Ascending aorta (tissue), 2 donors: ENCODE data around the gene PEX16. TPM values are rescaled to one million over a fixed set of nuclear protein-coding genes. Genes with fewer than 3 reads are reported as not detected.

Experiments
- DNase-seq, 2 donors: peaks; one replicate each; pipeline ENCODE4 v3.0.0-alpha.2; 2019; ENCODE audit warnings: low spot score in 2 of 2
- H3K27ac ChIP-seq, 2 donors: fragments of 200-600 bp; sonication (generic); one replicate each; pipeline ENCODE4 v1.5.1; 2016 to 2017; ENCODE audit warnings: mild to moderate bottlenecking in 1 of 2
- H3K27me3 ChIP-seq: fragments of 200-600 bp; sonication (generic); one replicate; pipeline ENCODE4 v1.5.1; 2017
- H3K36me3 ChIP-seq, 2 donors: fragments of 200-600 bp; sonication (generic); one replicate each; pipeline ENCODE4 v1.5.1; 2016
- H3K4me1 ChIP-seq, 2 donors: fragments of 200-600 bp; sonication (generic); one replicate each; pipeline ENCODE4 v1.5.1; 2016 to 2017; ENCODE audit warnings: mild to moderate bottlenecking in 1 of 2
- H3K4me3 ChIP-seq, 2 donors: fragments of 200-600 bp; sonication (generic); one replicate each; pipeline ENCODE4 v1.5.1; 2016 to 2017; ENCODE audit warnings: mild to moderate bottlenecking in 1 of 2
- H3K9me3 ChIP-seq, 2 donors: fragments of 200-600 bp; sonication (generic); one replicate each; pipeline ENCODE4 v1.5.1; 2016
- CTCF ChIP-seq, 3 experiments: fragments of 200-600 bp in 2 of 3; fragments of 450-650 bp in 1 of 3; sonication (generic) in 2 of 3; IDR thresholded peaks; one replicate each; pipeline ENCODE4 v1.5.1; 2016 to 2019; ENCODE audit warnings: antibody characterized with exemption in 3 of 3, mild to moderate bottlenecking in 1 of 3, moderate library complexity in 1 of 3
- intact Hi-C: fragments of 100-400 bp; cut with DNase I; formaldehyde crosslinking; loops from one replicate; pipeline ENCODE4 v1.15.1; 2023
- total RNA-seq: library from RNA; depleted of rRNA; stranded (reverse); fragments of >200 nt; gene quantifications from one replicate; pipeline ENCODE4 v1.1.0, GENCODE V29; 2016

Gene PEX16
- total RNA-seq, 1 donor from 2014 or later = 77.9 TPM

GRCh38 chr11:45886816-45887520, 30.7 kb downstream of the PEX16 start:
- no peak overlapping the region for H3K4me3 ChIP-seq
- no peaks in the 10 kb centered on the region for H3K27me3 ChIP-seq
- intact Hi-C loops = no loop called here
- H3K9me3 ChIP-seq = no peaks in the 10 kb centered on the region
- H3K4me1 ChIP-seq = peaks cover 0 to 6% of the 10 kb centered on the region in 2 donors
- DNase-seq = no peak
- H3K27ac ChIP-seq = no peak overlapping the region
- H3K36me3 ChIP-seq = peaks cover 3 to 6% of the 10 kb centered on the region in 2 donors
- no peak for TF ChIP-seq CTCF (IDR thresholded peaks at IDR 0.05)

- no peaks in the 10 kb centered on the region for H3K27me3 ChIP-seq
- no peak for TF ChIP-seq CTCF (IDR thresholded peaks at IDR 0.05)
- no peaks in the 10 kb centered on the region for H3K9me3 ChIP-seq
- intact Hi-C loops = no loop called here
- no peak for DNase-seq
- H3K36me3 ChIP-seq = peaks cover 12 to 14% of the 10 kb centered on the region in 2 donors
- peak overlapping the region; percentile 57 to 72 for H3K4me3 ChIP-seq
- H3K27ac ChIP-seq = no peak overlapping the region
- peaks cover 0 to 6% of the 10 kb centered on the region in 2 donors for H3K4me1 ChIP-seq
These were observed 31.6 kb downstream of the PEX16 start for GRCh38 chr11:45885921-45886721.

GRCh38 chr11:45885274-45885920, 32.3 kb downstream of the PEX16 start, which contains the start of gene MAPK8IP1:
TSS of gene MAPK8IP1 (plus strand) at chr11:45885651. CDS start at chr11:45885821, 170 bp downstream.
- intact Hi-C loops = no loop called here
- Histone ChIP-seq H3K9me3 (no peaks in the 10 kb centered on the region), H3K4me1 (peaks cover 0 to 6% of the 10 kb centered on the region in 2 donors), H3K36me3 (peaks cover 19 to 21% of the 10 kb centered on the region in 2 donors), H3K27me3 (no peaks in the 10 kb centered on the region), H3K27ac (no peak within 1 kb of the TSS), H3K4me3 (peak within 1 kb of the TSS; percentile 57 to 72)
- TF ChIP-seq CTCF (IDR thresholded peaks at IDR 0.05) = no peak
- no peak for DNase-seq

GRCh38 chr11:45884596-45885185, 33.0 kb downstream of the PEX16 start:
- DNase-seq = no peak
- no peak for TF ChIP-seq CTCF (IDR thresholded peaks at IDR 0.05)
- Histone ChIP-seq H3K27ac (no peak overlapping the region), H3K4me1 (peaks cover 0 to 6% of the 10 kb centered on the region in 2 donors), H3K9me3 (no peaks in the 10 kb centered on the region), H3K36me3 (peaks cover 25 to 28% of the 10 kb centered on the region in 2 donors), H3K4me3 (peak overlapping the region; percentile 57 to 72), H3K27me3 (no peaks in the 10 kb centered on the region)
- intact Hi-C loops = no loop called here

- DNase-seq = no peak
- intact Hi-C loops = no loop called here
- no peak for TF ChIP-seq CTCF (IDR thresholded peaks at IDR 0.05)
- H3K4me3 ChIP-seq = no peak overlapping the region
- H3K27me3 ChIP-seq = no peaks in the 10 kb centered on the region
- H3K4me1 ChIP-seq = peaks cover 0 to 6% of the 10 kb centered on the region in 2 donors
- H3K27ac ChIP-seq = no peak overlapping the region
- H3K36me3 ChIP-seq = peaks cover 42 to 54% of the 10 kb centered on the region in 2 donors
- H3K9me3 ChIP-seq = no peaks in the 10 kb centered on the region
These were observed 35.8 kb downstream of the PEX16 start for GRCh38 chr11:45881708-45882368.
